Fibroblast of lung (primary cell): ENCODE data around the gene TMEM214.

Experiments
- CTCF ChIP-seq, 2 donors: IDR thresholded peaks in 1 of 2; conservative IDR thresholded peaks in 1 of 2; 1 replicate in 1 of 2; 2 replicates in 1 of 2; pipeline ENCODE4 v1.5.1; 2011 to 2012; ENCODE audit warnings: low read length in 2 of 2, control low read depth in 1 of 2, inconsistent platforms in 1 of 2, low read depth in 1 of 2, mild to moderate bottlenecking in 1 of 2
- EZH2 ChIP-seq: IDR thresholded peaks from 2 replicates; pipeline ENCODE4 v1.5.1; 2012; ENCODE audit warnings: low read length, control low read depth, mild to moderate bottlenecking; ENCODE audit errors: missing control alignments

DNA sequence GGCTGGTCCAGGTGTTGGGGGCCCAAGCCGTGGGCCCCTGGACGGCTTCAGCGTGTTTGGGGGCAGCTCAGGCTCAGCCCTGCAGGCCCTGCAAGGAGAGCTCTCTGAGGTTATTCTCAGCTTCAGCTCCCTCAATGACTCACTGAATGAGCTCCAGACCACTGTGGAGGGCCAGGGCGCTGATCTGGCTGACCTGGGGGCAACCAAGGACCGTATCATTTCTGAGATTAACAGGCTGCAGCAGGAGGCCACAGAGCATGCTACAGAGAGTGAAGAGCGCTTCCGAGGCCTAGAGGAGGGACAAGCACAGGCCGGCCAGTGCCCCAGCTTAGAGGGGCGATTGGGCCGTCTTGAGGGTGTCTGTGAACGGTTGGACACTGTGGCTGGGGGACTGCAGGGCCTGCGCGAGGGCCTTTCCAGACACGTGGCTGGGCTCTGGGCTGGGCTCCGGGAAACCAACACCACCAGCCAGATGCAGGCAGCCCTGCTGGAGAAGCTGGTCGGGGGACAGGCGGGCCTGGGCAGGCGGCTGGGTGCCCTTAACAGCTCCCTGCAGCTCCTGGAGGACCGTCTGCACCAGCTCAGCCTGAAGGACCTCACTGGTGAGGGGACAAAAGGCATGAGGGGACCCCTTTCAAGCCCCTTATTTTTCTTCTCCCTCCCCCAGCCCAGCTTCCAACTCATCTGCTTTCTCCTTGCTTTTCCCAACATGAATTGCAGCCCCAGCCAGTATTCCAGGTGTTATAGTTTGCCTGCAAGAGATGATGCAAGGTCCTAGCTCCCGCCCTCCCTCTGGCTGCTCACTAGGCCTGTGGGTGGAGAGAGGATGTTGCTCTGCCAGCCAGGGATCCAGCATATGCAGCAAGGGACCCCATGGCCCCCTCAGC is 50.9 kb downstream of the TMEM214 start:
- TF ChIP-seq CTCF (conservative IDR thresholded peaks at IDR 0.05 in 1 of 2, IDR thresholded peaks at IDR 0.05 in 1 of 2; ENCODE audit: low read depth in 1 of 2, low read length in 2 of 2) (no peak), EZH2 (no peak)
